Ishikawa (cell line): ENCODE data around the gene OCLN.

Source experiments
- CEBPB ChIP-seq: IDR thresholded peaks from 2 replicates; pipeline ENCODE4 v1.6.1; 2012
- CREB1 ChIP-seq: IDR thresholded peaks from 2 replicates; pipeline ENCODE4 v1.6.1; 2012; ENCODE audit warnings: low read depth
- EGR1 ChIP-seq: IDR thresholded peaks from 2 replicates; pipeline ENCODE4 v1.6.1; 2012
- EP300 ChIP-seq: IDR thresholded peaks from 2 replicates; pipeline ENCODE4 v1.6.1; 2012; ENCODE audit warnings: borderline replicate concordance
- FOXM1 ChIP-seq: IDR thresholded peaks from 2 replicates; pipeline ENCODE4 v1.6.1; 2012; ENCODE audit warnings: low read depth, borderline replicate concordance
- NFIC ChIP-seq: IDR thresholded peaks from 2 replicates; pipeline ENCODE4 v1.6.1; 2012
- RAD21 ChIP-seq: IDR thresholded peaks from 2 replicates; pipeline ENCODE4 v1.6.1; 2012; ENCODE audit warnings: low read depth
- TAF1 ChIP-seq: IDR thresholded peaks from 2 replicates; pipeline ENCODE4 v1.6.1; 2012; ENCODE audit warnings: low read depth, mild to moderate bottlenecking
- TCF12 ChIP-seq: IDR thresholded peaks from 2 replicates; pipeline ENCODE4 v1.6.1; 2012; ENCODE audit warnings: low read depth
- TEAD4 ChIP-seq: IDR thresholded peaks from 2 replicates; pipeline ENCODE4 v1.6.1; 2012
- YY1 ChIP-seq: IDR thresholded peaks from 2 replicates; pipeline ENCODE4 v1.6.1; 2012; ENCODE audit warnings: low read depth
- ZBTB7A ChIP-seq: IDR thresholded peaks from 2 replicates; pipeline ENCODE4 v1.6.1; 2012; ENCODE audit warnings: low read depth
- TF ChIP-seq, protein P1 (sequence below): IDR thresholded peaks from 2 replicates; pipeline ENCODE4 v1.6.1; 2012
- TF ChIP-seq, protein P2 (sequence below): IDR thresholded peaks from 2 replicates; pipeline ENCODE4 v1.6.1; 2012; ENCODE audit warnings: low read depth, mild to moderate bottlenecking
- TF ChIP-seq, protein P3 (sequence below): IDR thresholded peaks from 2 replicates; pipeline ENCODE4 v1.6.1; 2012

OCLN gene

DNA sequence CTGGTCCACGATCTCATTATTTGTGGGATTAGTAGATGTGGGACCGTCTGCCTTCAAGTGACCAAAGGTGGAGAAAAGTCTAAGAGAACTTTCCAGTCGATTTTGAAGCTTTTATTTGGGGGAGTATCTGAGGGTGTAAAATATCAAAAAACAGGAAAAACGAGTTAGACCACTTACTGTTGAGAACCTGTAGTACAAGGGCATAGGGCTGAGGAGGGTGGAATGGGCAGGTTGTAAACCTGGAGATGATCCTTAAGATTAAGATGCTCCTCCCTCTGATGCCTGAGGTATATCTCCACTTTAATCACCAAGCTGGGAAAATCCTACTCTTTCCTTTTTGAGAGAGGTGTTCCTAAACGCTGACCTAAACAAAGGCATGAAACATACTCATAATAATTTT lies 35.4 kb downstream of the OCLN start:
- TF ChIP-seq, protein P1, sequence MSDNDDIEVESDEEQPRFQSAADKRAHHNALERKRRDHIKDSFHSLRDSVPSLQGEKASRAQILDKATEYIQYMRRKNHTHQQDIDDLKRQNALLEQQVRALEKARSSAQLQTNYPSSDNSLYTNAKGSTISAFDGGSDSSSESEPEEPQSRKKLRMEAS = peak; percentile 61; the same call in 1 of the 2 replicates
- no peak; the same call in 1 of the 2 replicates for TF ChIP-seq TCF12
- no peak; the same call in 1 of the 2 replicates for TF ChIP-seq CEBPB
- 0 out of 2 replicates have a peak, but pooled peaks have one; percentile 34 for TF ChIP-seq EP300
- 0 out of 2 replicates have a peak, but pooled peaks have one; percentile 3 for TF ChIP-seq NFIC

DNA sequence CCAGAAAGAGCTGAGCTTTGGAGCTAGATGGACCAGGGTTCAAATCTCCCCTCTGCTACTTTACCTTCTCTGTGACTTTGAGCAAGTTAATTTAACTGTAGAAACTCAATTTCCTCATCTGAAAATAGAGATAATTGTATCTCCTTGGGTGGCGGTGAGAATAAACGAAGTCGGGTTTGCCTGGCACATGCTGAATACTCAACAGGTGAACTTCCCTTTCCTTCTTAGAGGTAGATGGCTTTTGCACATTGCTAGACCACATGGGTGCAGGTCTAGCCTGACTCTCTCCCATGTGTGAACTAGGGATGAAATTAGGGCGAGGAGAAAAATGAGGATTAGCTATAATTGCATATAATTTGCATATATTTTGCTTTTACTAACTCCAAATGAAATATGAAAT lies 36.0 kb downstream of the OCLN start:
- TF ChIP-seq TCF12 (no peak), YY1 (no peak), EGR1 (no peak), RAD21 (no peak), NFIC (no peak), EP300 (no peak), FOXM1 (no peak)
- TF ChIP-seq, protein P2, sequence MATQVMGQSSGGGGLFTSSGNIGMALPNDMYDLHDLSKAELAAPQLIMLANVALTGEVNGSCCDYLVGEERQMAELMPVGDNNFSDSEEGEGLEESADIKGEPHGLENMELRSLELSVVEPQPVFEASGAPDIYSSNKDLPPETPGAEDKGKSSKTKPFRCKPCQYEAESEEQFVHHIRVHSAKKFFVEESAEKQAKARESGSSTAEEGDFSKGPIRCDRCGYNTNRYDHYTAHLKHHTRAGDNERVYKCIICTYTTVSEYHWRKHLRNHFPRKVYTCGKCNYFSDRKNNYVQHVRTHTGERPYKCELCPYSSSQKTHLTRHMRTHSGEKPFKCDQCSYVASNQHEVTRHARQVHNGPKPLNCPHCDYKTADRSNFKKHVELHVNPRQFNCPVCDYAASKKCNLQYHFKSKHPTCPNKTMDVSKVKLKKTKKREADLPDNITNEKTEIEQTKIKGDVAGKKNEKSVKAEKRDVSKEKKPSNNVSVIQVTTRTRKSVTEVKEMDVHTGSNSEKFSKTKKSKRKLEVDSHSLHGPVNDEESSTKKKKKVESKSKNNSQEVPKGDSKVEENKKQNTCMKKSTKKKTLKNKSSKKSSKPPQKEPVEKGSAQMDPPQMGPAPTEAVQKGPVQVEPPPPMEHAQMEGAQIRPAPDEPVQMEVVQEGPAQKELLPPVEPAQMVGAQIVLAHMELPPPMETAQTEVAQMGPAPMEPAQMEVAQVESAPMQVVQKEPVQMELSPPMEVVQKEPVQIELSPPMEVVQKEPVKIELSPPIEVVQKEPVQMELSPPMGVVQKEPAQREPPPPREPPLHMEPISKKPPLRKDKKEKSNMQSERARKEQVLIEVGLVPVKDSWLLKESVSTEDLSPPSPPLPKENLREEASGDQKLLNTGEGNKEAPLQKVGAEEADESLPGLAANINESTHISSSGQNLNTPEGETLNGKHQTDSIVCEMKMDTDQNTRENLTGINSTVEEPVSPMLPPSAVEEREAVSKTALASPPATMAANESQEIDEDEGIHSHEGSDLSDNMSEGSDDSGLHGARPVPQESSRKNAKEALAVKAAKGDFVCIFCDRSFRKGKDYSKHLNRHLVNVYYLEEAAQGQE = no peak
- TF ChIP-seq, protein P1 = no peak
- TF ChIP-seq, protein P3, sequence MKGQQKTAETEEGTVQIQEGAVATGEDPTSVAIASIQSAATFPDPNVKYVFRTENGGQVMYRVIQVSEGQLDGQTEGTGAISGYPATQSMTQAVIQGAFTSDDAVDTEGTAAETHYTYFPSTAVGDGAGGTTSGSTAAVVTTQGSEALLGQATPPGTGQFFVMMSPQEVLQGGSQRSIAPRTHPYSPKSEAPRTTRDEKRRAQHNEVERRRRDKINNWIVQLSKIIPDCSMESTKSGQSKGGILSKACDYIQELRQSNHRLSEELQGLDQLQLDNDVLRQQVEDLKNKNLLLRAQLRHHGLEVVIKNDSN = no peak

GRCh38 chr5:69530561-69531405 lies 38.2 kb downstream of the OCLN start:
- no peak for TF ChIP-seq FOXM1
- TF ChIP-seq YY1 = no peak
- no peak for TF ChIP-seq CEBPB
- no peak for TF ChIP-seq EP300
- TF ChIP-seq CREB1 = no peak
- TF ChIP-seq, protein P3 = no peak

GRCh38 chr5:69531406-69531801 lies 38.8 kb downstream of the OCLN start:
- TF ChIP-seq ZBTB7A (no peak), EGR1 (no peak), CREB1 (no peak), TAF1 (no peak), EP300 (no peak), TEAD4 (no peak), RAD21 (no peak), CEBPB (no peak), YY1 (no peak), FOXM1 (no peak), NFIC (no peak), TCF12 (no peak)
- TF ChIP-seq, protein P2 = no peak
- TF ChIP-seq, protein P1 = no peak
- TF ChIP-seq, protein P3 = no peak

- peak; percentile 67 for TF ChIP-seq YY1
- peak; percentile 39; the same call in 1 of the 2 replicates for TF ChIP-seq TCF12
- TF ChIP-seq, protein P1 = peak; percentile 69
- peak; percentile 46; the same call in 1 of the 2 replicates for TF ChIP-seq RAD21
- TF ChIP-seq, protein P3 = 0 out of 2 replicates have a peak, but pooled peaks have one; percentile 10
- TF ChIP-seq TEAD4 = peak; percentile 45
- TF ChIP-seq EP300 = 0 out of 2 replicates have a peak, but pooled peaks have one; percentile 14
- peak; percentile 77 for TF ChIP-seq TAF1
Observed at GRCh38 chr5:69559908-69560330, 67.3 kb downstream of the OCLN start, which contains the start of gene GTF2H2C. Gene GTF2H2C, plus strand, starts transcription at chr5:69560191. Its CDS starts 4,942 bp downstream, at chr5:69565133.
